ENCODE data around the gene B4GALT5. TPM values are rescaled to one million over a fixed set of nuclear protein-coding genes. Genes with fewer than 3 reads are reported as not detected.
"Not testable (repeated sequence)": the region's sequence is repeated elsewhere in the genome, so short reads cannot be mapped to it uniquely, and the experiment has no call there.

The B4GALT5 gene
- polyA plus RNA-seq, 1 donor = 51.5 TPM

DNA sequence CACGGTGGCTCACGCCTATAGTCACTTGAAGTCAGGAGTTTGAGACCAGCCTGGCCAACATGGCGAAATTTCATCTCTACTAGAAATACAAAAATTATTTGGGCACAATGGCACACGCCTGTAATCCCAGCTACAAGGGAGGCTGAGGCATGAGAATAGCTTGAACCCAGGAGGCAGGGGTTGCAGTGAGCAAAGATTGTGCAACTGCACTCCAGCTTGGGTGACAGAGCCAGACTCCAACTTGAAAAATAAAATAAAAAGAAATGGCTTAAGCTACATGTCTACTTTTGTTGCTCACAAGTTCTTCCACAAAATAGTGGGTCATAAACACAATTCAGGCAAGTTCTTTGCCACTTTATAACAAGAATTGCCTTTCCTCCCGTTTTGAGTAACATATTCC lies 27.1 kb upstream of the B4GALT5 start:
- no peak for DNase-seq

- no peak for DNase-seq
Observed at GRCh38 chr20:49739042-49739441, 25.4 kb upstream of the B4GALT5 start.

GRCh38 chr20:49737260-49737659 lies 23.6 kb upstream of the B4GALT5 start:
- DNase-seq = no peak

DNA sequence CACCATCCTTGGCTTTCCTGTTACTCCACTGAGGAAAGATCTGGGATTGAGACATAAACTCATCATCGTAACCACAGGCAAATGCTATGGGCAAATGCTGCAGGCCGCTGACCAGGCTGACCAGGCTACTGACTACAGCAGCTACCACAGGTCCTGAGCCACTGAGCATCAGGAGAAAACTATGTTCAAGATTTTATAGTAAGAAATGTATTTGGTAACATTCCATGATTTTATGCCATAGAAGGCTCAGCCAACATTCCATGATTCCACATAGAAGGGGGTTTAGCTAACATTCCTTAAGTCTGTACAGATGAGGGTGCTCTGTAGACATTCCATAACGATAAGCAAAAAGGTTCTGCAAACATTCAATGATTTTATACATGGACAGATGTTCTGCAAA lies 16.1 kb upstream of the B4GALT5 start:
- DNase-seq = no peak

DNA sequence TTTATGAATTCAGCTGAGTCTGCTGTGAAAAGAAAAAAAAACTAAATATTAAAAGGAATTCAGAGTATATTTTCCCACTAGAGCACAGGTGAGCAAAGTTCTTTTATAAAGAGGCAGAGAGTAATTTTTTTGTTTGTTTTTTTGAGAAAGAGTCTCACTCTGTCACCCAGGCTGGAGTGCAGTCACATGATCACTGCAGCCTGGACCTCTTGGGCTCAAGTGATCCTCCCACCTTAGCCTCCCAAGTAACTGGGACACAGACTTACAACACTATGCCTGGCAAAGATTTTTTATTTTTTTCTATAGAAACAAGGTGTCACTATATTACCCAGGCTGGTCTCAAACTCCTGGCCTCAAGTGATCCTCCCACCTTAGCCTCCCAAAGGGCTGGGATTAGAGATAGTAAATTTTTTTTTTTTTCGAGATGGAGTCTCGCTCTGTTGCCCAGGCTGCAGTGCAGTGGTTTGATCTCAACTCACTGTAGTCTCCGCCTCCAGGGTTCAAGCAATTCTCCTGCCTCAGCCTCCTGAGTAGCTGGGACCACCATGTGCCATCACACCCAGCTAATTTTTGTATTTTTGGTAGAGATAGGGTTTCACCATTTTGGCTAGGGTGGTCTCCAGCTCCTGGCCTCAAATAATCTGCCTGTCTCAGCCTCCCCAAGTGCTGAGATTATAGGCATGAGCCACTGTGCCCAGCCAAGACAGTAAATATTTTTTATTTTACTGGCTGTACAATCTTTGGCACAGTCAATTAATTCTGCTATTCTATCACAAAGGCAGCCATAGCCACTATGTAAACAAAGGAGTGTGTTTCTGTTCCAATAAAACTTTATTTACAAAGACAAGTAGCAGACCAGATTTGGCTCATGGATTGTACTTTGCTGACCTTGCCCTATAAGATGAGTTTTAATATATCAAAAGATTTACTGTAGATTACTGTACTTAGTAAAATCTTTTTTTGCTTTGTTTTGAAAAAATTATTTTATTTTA lies 14.5 kb upstream of the B4GALT5 start:
- DNase-seq = no peak

DNA sequence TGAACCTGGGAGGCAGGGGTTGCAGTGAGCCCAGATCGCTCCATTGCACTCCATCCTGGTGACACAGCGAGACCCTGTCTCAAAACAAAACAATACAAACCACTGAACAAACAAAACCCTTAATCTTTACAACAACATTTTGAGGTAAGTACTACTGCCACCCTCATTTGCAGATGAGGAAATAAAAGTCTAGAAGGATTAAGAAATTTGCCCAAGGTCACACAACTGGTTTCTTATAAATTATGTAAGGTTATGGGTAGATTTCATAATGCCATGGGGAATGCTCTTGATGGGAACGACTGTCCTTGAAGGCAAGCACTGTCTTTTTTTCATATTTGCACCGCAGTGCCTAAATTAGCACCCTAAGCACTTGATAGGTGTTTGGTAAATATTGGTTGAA lies 13.8 kb upstream of the B4GALT5 start:
- no peak for DNase-seq

GRCh38 chr20:49725694-49726093 lies 12.0 kb upstream of the B4GALT5 start:
- DNase-seq = no peak

- DNase-seq = not testable (repeated sequence)
Observed at GRCh38 chr20:49725224-49725606, 11.5 kb upstream of the B4GALT5 start.

GRCh38 chr20:49724408-49725223 lies 10.9 kb upstream of the B4GALT5 start:
- DNase-seq = peak; percentile 63

- DNase-seq = not testable (repeated sequence)
Observed at GRCh38 chr20:49723758-49724157, 10.1 kb upstream of the B4GALT5 start.

GRCh38 chr20:49721326-49721725 lies 7.6 kb upstream of the B4GALT5 start:
- not testable (repeated sequence) for DNase-seq

GRCh38 chr20:49715466-49715865 lies 1.8 kb upstream of the B4GALT5 start:
- DNase-seq = no peak

- no peak for DNase-seq
Observed at GRCh38 chr20:49712996-49713752, 504 bp downstream of the B4GALT5 start.

- no peak for DNase-seq
Observed at GRCh38 chr20:49712646-49712995, 1.1 kb downstream of the B4GALT5 start.

DNA sequence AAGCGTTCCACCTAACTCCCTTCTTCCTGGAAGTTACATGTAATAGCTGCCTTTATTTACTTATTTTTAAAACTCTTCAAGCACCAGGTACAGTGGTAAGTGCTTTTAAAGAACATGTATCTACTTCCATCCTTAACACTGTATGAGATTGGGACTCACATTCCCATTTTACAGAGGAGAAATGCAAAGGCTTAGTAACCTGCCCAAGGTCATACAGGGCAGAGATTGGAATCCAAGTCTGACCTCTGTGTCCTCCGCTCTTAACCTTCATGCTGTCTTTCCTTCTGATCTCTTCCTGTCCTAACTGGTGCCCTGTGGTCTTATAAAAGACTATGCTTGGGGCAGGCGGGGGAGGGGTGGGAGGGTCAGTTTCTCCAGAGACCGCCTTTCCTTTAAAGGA lies 1.6 kb downstream of the B4GALT5 start:
- DNase-seq = no peak

GRCh38 chr20:49711667-49711987 lies 2.1 kb downstream of the B4GALT5 start:
- no peak for DNase-seq

- DNase-seq = no peak
Observed at GRCh38 chr20:49710971-49711666, 2.6 kb downstream of the B4GALT5 start.

DNA sequence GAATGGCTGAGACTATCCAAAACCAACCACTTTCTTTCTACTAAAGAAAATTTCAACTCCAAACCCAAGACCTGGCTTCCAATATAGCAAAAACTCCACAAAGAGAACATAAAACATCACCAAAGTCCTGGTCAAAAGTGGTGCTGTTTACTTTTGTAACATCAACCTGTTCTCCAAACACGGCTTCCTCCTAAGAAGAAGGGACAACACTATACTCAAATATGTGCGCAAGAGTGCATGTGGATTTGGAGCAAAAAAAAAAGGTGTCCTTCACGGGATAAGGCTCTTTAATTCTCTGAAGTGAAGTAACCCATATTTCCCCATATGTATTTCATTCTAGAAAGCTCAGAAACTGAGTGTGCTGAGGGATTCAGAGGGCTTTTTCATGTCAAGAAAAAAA lies 6.6 kb downstream of the B4GALT5 start:
- DNase-seq = no peak

DNA sequence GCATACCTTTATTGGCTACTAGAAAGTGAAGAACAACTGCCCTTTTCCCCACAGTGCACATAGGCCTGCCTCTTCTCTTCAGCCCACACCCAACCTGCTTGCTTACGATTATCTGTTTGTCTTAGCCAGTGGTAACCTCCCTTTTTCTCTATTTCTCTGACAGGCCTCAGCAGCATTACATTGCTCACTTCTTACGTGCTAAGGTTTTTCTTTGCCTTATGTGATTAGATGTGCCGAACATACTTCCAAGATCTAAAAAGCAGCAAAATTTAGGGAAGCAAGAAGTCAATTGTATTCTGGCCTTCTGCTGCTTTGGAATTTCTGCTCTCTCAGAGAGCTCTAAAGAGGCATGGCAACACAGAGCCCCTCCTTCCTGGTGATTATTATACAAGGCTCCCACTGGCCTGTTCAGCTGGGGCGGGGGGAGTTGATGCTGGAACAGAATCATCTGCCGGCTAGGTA lies 7.0 kb downstream of the B4GALT5 start:
- no peak for DNase-seq

DNA sequence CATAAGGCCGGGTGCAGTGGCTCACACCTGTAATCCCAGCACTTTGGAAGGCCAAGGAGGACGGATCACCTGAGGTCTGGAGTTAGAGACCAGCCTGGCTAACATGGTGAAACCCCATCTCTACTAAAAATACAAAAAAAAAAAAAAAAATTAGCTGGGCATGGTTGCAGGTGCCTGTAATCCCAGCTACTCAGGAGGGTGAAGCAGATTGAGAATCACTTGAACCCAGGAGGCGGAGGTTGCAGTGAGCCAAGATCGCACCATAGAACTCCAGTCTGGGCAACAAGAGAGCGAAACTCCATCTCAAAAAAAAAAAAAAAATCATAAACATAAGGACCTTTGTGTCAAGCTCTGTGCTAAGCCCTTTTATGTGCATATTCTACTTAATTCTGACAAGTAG lies 7.8 kb downstream of the B4GALT5 start:
- DNase-seq = not testable (repeated sequence)

- no peak for DNase-seq
Observed at GRCh38 chr20:49705358-49705757, 8.3 kb downstream of the B4GALT5 start.

- no peak for DNase-seq
Observed at GRCh38 chr20:49704932-49705336, 8.7 kb downstream of the B4GALT5 start.

Data from left kidney (tissue), 2 donors.